Camera-type eye (tissue), 1 donor: ENCODE results near the gene PNMA5. TPM values are rescaled to one million over a fixed set of nuclear protein-coding genes. Genes with fewer than 3 reads are reported as not detected.

Experiments
- total RNA-seq: library from RNA; depleted of rRNA; stranded (reverse); fragments of >200 nt; gene quantifications from one replicate; pipeline ENCODE4 v1.2.3, GENCODE V29; 2014

PNMA5 gene
- not detected for total RNA-seq

DNA sequence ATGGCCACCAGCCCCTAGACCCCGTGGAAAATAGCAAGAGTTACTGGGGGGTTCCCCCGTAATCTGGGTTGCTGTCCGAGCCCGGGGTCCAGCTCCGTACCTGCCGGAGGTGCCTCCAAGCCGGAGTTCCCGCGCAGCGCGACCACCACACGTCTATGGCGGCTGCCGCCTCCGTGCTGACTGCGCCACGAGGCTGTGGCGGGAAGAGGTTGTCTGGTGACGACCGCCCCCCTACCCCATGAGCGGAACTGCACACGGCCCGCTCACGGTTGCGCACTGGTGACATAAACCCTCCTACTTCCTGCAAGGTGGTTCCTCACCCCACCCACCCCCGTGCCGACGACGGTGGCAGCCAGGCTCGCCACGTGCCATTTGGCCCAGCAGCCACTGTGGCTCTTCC lies at the start of gene PNMA5:
PNMA5 (minus strand) TSS at position 184 of the 400 bp plus-strand sequence. CDS start 2,518 bp downstream, outside the sequence.

Other genes starting within 250 kb of the PNMA5 start
- not detected for gene MAGEA2, start 240.3 kb downstream of the PNMA5 start, total RNA-seq
- gene CSAG3, start 234.9 kb downstream of the PNMA5 start, total RNA-seq, result not detected
- gene MAGEA6, start 224.4 kb downstream of the PNMA5 start, total RNA-seq, result not detected
- gene CETN2, start 163.4 kb downstream of the PNMA5 start, total RNA-seq, result 35.5 TPM
- gene NSDHL, start 163.1 kb downstream of the PNMA5 start, total RNA-seq, result 8.4 TPM
- 14.3 TPM for gene ZNF185, start 96.0 kb downstream of the PNMA5 start, total RNA-seq
- gene PNMA3, start 62.4 kb upstream of the PNMA5 start, total RNA-seq, result 11.4 TPM
- gene PNMA6A, start 78.3 kb upstream of the PNMA5 start, total RNA-seq, result 11.5 TPM
- gene MAGEA1, start 185.2 kb upstream of the PNMA5 start, total RNA-seq, result not detected